Measurements from ENCODE around the gene IDE. TPM values are rescaled to one million over a fixed set of nuclear protein-coding genes. Genes with fewer than 3 reads are reported as not detected.

IDE gene
- total and polyA plus RNA-seq, 2 of the 13 experiments (the other 11 are each of a cell fraction or from before 2014, with no cell fraction given): 16.1 to 52.1 TPM

GRCh38 chr10:92572362-92573090 is 1.4 kb downstream of the IDE start:
- WGBS (ENCODE audit: low lambda C conversion rate): 15% methylated on average over 8 of the region's 8 CpGs
- no peak overlapping the region for H2AFZ ChIP-seq (ENCODE audit: low read length)
- no peaks in the 10 kb centered on the region for H4K20me1 ChIP-seq (ENCODE audit: insufficient read depth, low read length)
- in situ Hi-C loops (cut with HindIII; ENCODE audit: extremely low pct_ligation_motif_present, low pct_unique_long_range_greater_than_20kb) (loop anchor here (5.0 kb wide), 1 partner anchor 50 kb away; no protein-coding TSS in a partner anchor), intact Hi-C loops (cut with micrococcal nuclease; ENCODE audit: unreplicated experiment) (no loop called here)
- DNase-seq (ENCODE audit: low spot score) (no peak), FAIRE-seq (peak; percentile 18), ATAC-seq (no peak)
- no peaks in the 10 kb centered on the region for H3K9me3 ChIP-seq (ENCODE audit: low read length)
- H3K36me3 ChIP-seq (replicated peaks in 1 of 2; ENCODE audit: control insufficient read depth in 1 of 2, insufficient read depth in 2 of 2, low read length in 2 of 2): peaks cover 0 to 8% of the 10 kb centered on the region in 2 experiments; a peak in 2 of 5 replicates
- peak overlapping the region; percentile 69 to 97 (median 96) for H3K4me3 ChIP-seq (replicated peaks in 1 of 3; ENCODE audit: insufficient read depth in 1 of 3, low read depth in 2 of 3, low read length in 3 of 3)
- H3K27me3 ChIP-seq (ENCODE audit: control insufficient read depth in 1 of 2, insufficient read depth in 2 of 2, low read length in 2 of 2): no peaks in the 10 kb centered on the region; a peak in 1 of 5 replicates
- H3K9ac ChIP-seq (ENCODE audit: insufficient read depth, low read depth, low read length): peak overlapping the region; percentile 95
- ChIA-PET CTCF (ENCODE audit: low intra/inter-chr PET ratio, low total read pairs) (no interaction called here), POLR2A (interaction anchor here (0.6 to 5.3 kb wide), 4 partner anchors 13 to 740 kb away, joined by 3 to 71 read pairs (median 4); partner anchors contain the start of gene KIF11)
- H3K4me1 ChIP-seq (ENCODE audit: insufficient read depth, low read length): peaks cover 40% of the 10 kb centered on the region
- peak overlapping the region; percentile 92 for H3K4me2 ChIP-seq (ENCODE audit: low read depth, low read length)
- no TSS peak for BruUV-seq (replicated peaks)
- TF ChIP-seq ZKSCAN1 (IDR thresholded peaks at IDR 0.05; ENCODE audit: low read length): peak; percentile 90
- no peak for TF ChIP-seq DNMT3B (CRISPR knock-in tag; conservative IDR thresholded peaks at IDR 0.05)
- 0 out of 2 replicates have a peak, but pooled peaks have one; percentile 21 for TF ChIP-seq HBP1 (CRISPR knock-in tag; IDR thresholded peaks at IDR 0.05; ENCODE audit: low read depth)
- TF ChIP-seq ZNF446 (CRISPR knock-in tag; IDR thresholded peaks at IDR 0.05): 0 out of 2 replicates have a peak, but pooled peaks have one; percentile 31
- H3K27ac ChIP-seq (ENCODE audit: extremely low read length, insufficient read depth, low read length): peak overlapping the region; percentile 98
- peaks cover 50% of the 10 kb centered on the region for H3K79me2 ChIP-seq (ENCODE audit: insufficient read depth, low read length)

GRCh38 chr10:92571649-92572048 is 2.2 kb downstream of the IDE start:
- no peaks in the 10 kb centered on the region for H4K20me1 ChIP-seq (ENCODE audit: insufficient read depth, low read length)
- peak overlapping the region; percentile 12 to 69 (median 23); a peak in 2 of 6 replicates for H3K4me3 ChIP-seq (replicated peaks in 1 of 3; ENCODE audit: insufficient read depth in 1 of 3, low read depth in 2 of 3, low read length in 3 of 3)
- no peak overlapping the region for H3K27ac ChIP-seq (ENCODE audit: extremely low read length, insufficient read depth, low read length)
- TF ChIP-seq ZNF652 (CRISPR knock-in tag; IDR thresholded peaks at IDR 0.05; ENCODE audit: borderline replicate concordance, low read depth) (peak; percentile 42; the same call in 1 of the 2 replicates), TCF12 (IDR thresholded peaks at IDR 0.05) (no peak), TCF12 (CRISPR knock-in tag; IDR thresholded peaks at IDR 0.05) (no peak)
- BruUV-seq (replicated peaks): no TSS peak
- WGBS (ENCODE audit: low lambda C conversion rate): 74% methylated on average over 2 of the region's 2 CpGs
- ChIA-PET POLR2A (interaction anchor here (0.6 to 5.3 kb wide), 2 partner anchors 20 to 739 kb away, joined by 4 to 71 read pairs; partner anchors contain the start of gene KIF11), CTCF (ENCODE audit: low intra/inter-chr PET ratio, low total read pairs) (no interaction called here)
- peaks cover 59% of the 10 kb centered on the region for H3K79me2 ChIP-seq (ENCODE audit: insufficient read depth, low read length)
- no peak for DNase-seq (ENCODE audit: low spot score)
- H3K4me2 ChIP-seq (ENCODE audit: low read depth, low read length): peak overlapping the region; percentile 92
- H3K9ac ChIP-seq (ENCODE audit: insufficient read depth, low read depth, low read length): no peak overlapping the region
- no peaks in the 10 kb centered on the region; a peak in 1 of 5 replicates for H3K27me3 ChIP-seq (ENCODE audit: control insufficient read depth in 1 of 2, insufficient read depth in 2 of 2, low read length in 2 of 2)
- in situ Hi-C loops (cut with HindIII; ENCODE audit: extremely low pct_ligation_motif_present, low pct_unique_long_range_greater_than_20kb) (loop anchor here (5.0 kb wide), 1 partner anchor 49 kb away; no protein-coding TSS in a partner anchor), intact Hi-C loops (cut with micrococcal nuclease; ENCODE audit: unreplicated experiment) (no loop called here)
- no peak overlapping the region for H2AFZ ChIP-seq (ENCODE audit: low read length)
- H3K4me1 ChIP-seq (ENCODE audit: insufficient read depth, low read length): peaks cover 43% of the 10 kb centered on the region
- no peaks in the 10 kb centered on the region for H3K9me3 ChIP-seq (ENCODE audit: low read length)
- no peak for ATAC-seq
- FAIRE-seq: no peak
- peaks cover 0 to 8% of the 10 kb centered on the region in 2 experiments; a peak in 2 of 5 replicates for H3K36me3 ChIP-seq (replicated peaks in 1 of 2; ENCODE audit: control insufficient read depth in 1 of 2, insufficient read depth in 2 of 2, low read length in 2 of 2)

All from HepG2 (cell line).